GM12872 (cell line): ENCODE measurements around the gene MTSS2.

ENCODE experiments used
- TF ChIP-seq, protein P1 (sequence below): IDR thresholded peaks from 3 replicates; pipeline ENCODE4 v1.5.1; 2011; ENCODE audit warnings: low read depth, mild to moderate bottlenecking, low read length, moderate library complexity; ENCODE audit not compliant: insufficient read depth

MTSS2 gene

DNA sequence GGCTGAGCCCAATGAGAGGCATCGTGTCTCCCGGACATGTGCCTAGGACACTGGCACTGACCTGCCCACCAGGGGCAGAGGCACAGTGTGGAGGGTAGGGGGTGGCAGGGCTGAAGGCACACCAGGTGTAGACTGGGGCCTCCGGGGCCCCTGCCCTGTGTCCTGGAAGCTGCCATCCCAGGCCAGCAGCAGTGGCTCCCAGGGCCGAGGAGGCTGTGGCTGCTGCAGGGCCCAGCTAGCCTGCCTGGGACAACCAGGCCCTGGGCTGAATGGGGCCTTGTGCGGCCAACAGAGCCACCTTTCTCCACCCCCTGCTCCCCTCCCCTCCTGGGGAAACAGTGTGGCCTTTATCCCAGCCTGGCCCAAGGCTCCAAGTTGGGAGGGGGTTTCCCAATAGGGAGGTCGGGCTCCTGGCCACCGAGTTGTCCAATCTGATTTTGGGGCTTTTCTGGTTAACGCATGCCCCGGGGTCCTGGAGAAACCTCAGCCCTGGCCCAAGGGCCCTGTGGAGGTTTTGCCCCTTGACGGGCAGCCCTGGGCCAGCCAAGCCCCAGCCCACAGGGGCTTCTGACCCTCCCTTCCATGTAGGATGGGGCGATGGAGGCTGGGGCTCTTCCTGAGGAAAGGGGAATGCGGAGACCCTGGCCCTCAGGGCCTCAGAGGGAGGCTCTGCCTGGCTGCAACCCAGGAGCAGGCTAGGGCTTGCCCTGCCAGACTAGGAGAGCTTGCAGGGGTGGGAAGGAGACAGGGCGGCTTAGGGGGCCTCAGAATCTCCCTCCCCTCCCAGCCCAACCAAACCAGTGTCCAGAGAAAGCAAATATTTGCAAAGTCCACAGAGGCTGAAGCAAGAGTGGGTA is 4.2 kb downstream of the MTSS2 start:
- TF ChIP-seq, protein P1, sequence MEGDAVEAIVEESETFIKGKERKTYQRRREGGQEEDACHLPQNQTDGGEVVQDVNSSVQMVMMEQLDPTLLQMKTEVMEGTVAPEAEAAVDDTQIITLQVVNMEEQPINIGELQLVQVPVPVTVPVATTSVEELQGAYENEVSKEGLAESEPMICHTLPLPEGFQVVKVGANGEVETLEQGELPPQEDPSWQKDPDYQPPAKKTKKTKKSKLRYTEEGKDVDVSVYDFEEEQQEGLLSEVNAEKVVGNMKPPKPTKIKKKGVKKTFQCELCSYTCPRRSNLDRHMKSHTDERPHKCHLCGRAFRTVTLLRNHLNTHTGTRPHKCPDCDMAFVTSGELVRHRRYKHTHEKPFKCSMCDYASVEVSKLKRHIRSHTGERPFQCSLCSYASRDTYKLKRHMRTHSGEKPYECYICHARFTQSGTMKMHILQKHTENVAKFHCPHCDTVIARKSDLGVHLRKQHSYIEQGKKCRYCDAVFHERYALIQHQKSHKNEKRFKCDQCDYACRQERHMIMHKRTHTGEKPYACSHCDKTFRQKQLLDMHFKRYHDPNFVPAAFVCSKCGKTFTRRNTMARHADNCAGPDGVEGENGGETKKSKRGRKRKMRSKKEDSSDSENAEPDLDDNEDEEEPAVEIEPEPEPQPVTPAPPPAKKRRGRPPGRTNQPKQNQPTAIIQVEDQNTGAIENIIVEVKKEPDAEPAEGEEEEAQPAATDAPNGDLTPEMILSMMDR = no peak

DNA sequence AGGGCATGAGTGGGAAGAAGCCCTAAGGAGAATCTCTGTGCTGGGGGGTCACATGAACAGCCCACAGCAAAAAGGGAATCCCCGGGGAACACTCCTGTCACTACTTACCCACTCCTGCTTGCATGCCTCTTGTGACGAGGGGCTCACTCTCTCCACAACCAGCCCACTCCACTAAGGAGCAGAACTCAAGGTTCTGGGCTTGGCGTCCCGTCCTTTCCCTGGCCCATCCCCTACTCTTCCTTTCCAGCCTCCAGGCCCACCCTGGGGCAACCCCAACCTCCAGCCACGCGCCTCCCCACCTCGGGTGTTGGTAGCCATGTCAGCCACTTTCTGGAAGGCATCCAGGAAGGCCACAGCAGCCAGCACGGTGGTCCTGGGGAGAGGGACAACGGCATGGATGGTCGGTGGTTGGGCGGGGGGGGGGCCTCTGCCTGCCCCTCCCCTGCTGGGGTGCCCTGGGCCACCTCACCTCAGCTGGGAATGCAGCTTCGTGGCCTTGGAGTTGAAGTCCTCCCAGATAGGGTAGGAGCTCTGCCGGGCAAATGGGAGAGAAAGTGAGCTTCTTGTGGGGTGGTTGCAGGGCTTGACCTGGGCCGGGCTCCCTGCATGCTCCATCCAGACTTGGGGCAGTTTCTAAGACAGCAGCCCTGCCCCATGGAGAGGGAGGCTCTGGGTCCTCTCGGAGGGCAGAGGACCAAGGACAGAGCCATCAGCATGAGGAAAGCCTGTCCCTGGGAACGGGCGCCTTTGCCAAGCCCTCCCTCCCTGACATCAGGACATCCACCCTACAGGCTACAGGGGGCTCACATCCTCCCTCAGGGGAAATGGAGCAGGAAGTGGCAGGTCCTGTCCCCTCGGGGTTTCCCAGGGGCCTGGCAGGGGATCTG is 5.1 kb downstream of the MTSS2 start:
- TF ChIP-seq, protein P1 = no peak

DNA sequence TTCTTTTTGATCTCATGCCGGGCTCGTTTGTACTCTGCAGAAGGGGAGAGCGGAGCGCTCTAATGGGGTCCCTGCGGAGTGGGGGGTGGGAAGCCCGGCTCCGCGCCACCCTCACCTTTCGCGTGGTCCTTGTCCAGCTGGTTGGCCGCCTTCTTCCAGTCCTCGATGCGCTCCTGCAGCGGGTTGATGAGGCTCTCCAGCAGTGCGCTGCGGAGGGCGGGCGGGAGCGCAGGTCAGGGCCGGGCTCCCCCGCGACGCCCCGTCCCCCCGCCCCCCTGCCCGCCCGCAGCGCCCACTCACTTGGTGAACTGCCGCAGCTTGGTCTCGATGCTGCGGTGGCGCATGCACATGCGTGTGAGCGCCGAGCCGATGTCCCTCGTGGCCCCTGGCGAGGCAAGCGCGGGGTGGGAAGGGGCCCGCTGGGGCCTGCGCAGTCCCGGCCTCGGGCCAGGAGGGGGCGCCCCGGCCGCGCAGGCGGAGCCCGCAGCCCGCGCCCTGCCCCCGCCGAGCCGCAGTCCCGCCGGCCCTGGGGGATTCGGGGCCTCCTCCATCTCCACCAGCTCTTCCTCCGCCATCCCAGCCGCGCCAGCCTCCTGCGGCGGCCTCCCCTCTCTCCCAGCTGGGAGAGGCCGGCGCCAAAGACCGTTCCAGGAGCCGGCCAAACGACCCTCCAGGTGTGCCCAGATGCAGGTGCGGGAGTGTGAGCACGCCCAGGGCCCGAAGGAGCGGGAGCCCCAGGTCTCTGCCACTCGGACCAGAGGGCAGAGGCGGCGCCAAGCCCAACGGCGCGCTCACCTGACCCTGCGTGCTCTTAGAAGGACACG is 6.0 kb downstream of the MTSS2 start:
- TF ChIP-seq, protein P1 = peak; percentile 41; the same call in 1 of the 3 replicates

DNA sequence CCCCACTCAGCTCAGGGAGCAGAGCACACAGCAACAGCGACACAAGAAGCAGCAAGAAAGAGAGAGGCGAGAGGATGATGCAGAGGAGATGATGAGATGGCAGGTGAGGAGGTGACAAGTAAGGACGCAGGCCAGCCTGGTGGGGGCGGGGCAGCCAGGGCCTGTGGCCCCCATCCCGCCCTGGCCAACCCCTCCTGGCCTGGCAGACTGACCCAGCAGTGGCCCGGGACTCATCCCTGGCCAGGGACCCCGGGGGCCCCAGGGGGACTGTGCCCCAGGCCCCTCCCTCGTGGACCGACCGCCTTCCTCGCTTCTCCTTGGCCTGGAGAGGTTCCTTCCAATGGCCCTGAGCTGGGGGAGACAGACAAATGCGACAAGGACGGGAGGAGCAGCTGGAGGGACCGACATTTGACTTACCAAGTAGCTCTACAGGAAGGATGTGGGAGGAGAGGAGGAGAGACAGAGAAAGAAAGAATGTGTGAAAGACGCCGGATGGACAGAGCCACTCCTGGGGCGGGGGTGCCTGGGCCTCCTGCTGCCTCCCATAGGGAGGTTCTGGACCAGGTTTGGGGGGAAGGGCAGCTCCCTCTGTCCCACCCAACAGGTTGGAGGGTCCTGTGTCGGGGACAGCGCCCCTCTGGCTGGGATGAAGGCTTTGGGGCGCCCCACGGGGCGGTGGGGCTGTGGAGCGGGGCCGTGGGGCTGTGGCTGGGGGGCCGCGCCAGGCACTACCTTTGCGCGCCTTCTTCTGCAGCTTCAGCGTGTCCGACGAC is 6.8 kb downstream of the MTSS2 start:
- TF ChIP-seq, protein P1 = no peak

DNA sequence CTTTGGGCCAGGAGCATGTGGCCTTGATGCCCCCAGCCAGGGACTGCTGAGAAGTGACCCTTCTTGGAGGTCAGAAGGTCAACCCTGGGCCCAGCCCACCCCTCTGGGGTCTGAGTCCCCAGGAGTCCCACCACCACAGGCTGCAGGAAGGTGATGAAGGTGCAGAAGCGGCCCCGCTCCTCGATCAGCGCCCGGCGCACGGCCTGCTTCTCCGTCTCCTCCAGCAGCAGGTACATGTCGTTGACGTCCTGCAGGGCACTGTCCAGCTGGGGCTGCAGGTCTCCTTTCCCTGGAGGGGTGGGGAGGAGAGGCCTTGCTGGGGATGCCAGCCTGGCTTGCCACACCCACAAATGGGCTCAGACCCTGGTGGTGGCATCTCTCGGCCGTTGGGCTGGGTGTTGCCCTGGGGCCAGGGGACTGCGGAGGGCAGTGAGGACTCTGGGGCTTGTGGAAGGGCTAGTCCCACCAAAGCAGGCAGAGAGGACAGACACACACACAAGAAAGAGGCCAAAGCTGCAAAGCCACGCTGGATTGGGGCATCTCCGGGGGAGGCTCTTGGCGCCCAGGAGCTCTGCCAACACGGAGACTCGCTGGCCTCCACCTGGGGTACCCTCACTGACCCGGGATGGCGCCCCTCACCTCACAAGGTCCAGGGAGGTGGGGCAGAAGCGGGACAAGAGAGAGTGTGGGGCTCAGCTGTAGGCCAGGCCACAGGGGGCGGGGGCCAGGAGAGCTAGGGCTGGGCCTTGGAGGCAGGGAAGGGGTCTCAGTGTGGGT is 7.5 kb downstream of the MTSS2 start:
- TF ChIP-seq, protein P1 = no peak

DNA sequence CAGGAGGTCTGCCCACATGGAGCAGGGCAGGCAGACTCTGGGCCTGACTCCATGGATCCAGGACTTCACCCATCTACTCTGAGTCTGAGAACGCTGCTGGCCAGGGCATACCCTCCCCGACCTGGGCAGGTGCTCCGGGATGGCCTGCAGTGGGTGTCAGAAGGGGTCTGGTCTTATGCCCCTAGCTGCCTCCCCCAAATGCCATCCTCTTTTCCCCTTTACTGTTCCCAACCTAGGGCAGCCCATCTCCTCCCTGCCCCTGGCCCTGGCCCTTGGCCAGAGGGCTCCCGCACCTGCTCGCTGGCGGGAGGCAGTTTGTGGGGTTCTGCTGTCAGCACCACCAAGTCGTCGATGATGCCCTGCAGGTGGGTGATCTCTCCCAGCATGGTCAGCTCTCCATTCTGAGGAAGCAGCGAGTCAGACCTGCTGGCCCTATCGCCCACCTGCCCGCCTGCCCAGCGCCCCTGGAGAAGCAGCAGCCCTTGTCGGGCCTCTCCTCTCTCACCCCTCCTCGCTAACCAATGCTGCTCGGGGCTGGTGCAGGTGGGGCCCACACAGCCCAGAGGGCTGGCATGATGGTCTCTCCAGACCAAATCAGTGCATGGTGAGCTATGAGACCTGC is 8.2 kb downstream of the MTSS2 start:
- TF ChIP-seq, protein P1 = no peak
